Inflammatory macrophage (primary cell): ENCODE results near the gene SEMA3E.

Experiments used
- DNase-seq, 2 donors: peaks; one replicate each; pipeline ENCODE4 v3.0.0-alpha.2; 2020 to 2022

Gene SEMA3E

DNA sequence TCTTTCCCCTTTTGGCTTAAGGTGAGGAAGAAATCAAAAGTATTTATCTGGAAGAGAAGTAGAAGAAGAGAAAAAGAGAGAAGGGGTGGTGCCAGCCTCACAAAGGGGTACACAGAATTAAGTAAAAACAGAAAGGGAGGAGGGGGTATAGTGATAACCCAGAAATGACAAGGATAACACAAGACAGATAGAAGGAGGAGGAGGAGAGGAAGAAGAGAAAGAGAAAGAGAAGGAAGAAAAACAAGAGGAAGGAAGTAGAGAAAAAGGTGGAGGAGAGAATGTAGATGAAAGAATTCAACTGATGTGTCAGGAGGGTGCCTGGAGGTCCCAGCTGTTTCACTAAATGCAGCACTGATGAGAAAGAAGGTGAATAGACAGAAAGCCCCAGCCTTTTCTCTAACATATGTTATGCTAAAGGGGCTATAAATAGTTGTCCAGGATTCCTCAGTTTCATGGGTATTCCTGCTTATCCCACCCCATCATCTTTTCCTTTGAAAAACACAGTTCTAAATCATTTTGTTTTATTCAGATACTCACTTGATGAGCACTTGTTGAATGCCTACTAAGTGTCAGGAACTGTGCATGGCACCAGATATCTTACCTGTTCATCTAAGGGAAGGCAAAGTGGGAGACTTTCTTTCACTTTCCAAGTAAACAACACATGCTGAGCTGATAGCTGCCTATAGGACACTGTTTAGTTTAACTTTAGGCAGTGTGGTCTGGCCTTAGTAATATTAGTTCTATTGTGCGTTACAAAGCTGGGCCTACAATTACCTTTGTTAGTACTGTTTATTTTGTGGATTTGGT, 8.0 kb downstream of the SEMA3E start:
- no peak for DNase-seq

DNA sequence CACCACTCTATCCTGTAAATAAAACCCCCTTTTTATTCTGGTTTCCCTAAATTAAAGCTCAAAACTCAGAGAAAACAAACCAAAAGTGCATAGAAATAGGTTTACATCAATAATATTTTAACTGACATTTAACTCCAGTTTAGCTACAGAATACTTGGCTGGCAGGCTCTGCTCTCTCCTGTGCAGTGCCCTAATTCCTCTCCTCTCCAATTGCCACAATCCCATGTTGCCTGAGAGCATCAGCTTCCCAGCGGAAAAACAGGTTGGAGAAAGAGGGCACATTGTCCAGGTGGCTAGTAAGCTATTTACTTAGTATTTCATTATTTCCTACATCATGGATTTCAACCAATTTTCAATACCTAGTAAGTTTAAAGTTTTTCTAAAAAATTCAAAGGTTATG, 8.7 kb downstream of the SEMA3E start:
- DNase-seq = no peak

DNA sequence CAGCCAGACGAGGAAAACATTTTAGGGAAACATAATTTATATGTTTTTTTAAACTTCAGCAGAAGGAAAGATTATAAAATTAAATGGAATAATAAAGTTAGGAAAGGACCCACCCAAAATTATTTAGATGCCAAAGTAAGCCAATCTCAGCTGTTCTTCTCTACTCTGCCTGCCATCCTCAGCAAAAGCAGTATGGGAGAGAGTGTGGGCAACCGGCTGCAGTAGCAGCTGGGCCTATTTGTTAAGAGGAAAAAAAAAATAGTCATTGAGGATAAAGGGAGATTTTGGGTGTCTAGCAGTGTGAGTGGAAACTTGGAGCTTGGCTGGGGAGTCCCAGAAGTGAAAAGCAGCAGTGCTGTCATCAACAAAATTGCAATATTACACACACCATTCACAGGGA, 15.4 kb downstream of the SEMA3E start:
- no peak for DNase-seq

DNA sequence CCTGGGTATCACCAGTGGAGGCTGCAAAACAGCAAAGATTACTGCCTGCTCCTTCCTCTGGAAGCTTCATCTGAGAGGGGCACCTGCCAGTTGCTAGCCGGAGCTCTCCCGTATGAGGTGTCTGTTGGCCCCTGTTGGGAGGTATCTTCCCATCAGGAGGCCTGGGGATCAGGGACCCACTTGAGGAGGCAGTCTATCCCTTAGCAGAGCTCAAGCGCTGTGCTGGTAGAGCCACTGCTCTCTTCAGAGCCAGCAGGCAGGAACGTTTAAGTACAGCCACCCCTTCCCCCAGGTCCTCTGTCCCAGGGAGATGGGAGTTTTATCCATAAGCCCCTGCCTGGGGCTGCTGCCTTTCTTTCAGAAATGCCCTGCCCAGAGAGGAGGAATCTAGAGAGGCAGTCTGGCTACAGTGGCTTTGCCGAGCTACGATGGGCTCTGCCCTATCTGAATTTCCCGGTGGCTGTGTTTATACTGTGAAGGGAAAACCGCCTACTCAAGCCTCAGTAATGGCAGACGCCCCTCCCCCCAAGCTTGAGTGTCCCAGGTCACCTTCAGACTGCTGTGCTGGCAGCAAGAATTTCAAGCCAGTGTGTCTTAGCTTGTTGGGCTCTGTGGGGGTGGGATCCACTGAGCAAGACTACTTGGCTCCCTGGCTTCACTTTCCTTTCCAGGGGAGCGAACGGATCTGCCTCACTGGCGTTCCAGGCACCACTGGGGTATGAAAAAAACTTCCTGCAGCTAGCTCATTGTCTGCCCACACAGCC, 19.6 kb downstream of the SEMA3E start:
- DNase-seq = no peak

DNA sequence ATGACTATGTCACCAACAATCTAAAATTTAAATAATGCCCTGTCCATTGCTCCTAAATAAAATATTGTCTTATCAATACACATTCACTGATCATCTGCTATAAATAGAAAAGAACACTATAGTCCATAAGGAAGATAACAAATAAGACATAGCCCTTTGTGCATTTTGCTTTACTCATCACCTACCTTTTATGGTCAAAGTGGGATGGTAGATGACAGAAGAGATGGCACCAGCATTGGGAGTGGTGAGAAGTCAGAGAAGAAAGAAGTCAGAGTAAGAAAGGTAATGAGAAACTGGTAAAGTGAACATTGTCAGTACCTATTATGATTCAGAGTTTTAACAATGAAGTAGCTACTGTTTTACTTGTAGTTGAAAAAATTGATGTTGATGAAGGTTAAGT, 31.1 kb downstream of the SEMA3E start:
- no peak for DNase-seq

DNA sequence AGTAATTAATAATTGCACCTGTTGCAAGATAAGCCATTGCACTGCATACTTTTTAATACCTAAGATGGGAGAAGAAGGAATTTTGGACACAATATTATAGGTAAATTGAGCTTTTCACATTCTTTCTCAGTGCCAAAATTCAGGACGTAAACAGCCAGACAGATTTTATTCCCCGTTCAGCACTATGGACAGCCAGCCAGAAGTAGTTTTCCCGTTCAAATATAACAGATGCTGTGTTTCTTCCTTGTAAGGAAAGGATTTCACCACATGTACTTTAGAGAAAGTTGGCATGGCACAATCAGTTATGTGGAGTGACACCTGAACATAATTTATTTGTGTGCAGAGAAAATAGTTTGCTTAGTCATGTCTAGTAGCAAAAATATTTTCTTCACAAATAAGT, 34.8 kb downstream of the SEMA3E start:
- no peak for DNase-seq

DNA sequence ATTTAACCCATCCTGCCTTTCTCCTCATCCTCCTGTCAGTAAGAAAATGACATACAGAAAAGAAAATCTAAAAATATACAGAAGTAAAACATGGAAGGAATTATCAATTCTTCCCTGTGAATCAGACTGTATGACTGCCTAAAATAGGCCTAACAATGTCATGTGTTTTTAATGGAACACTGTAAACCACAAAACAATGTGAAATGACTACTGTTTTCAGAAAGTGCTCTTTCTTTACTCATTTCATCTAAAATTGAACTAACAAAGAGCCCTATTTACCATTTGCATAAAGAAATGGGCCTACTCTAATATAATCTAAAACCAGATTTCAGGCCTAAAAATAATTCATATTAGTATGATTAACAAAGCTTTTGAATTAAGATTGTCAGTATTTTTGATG, 35.7 kb downstream of the SEMA3E start:
- no peak for DNase-seq

DNA sequence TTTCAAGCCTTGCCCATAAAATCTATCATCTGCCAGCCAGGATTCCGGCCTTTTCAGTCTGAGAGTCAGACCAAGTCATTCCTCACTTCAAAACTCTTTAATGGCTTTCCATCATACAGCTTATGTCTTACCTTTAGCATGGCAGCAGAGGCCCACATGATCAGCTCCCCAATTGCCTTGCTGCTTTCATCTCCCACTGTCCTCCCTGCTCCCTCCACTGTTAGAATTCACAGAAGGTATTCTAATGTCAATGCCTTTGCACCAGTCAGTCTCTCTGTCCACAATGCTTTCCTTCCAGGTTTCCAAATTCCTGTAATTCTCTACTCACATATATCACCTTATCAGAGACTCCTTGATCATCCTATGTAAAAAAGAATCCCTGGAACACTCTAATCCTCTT, 37.2 kb downstream of the SEMA3E start:
- no peak for DNase-seq

DNA sequence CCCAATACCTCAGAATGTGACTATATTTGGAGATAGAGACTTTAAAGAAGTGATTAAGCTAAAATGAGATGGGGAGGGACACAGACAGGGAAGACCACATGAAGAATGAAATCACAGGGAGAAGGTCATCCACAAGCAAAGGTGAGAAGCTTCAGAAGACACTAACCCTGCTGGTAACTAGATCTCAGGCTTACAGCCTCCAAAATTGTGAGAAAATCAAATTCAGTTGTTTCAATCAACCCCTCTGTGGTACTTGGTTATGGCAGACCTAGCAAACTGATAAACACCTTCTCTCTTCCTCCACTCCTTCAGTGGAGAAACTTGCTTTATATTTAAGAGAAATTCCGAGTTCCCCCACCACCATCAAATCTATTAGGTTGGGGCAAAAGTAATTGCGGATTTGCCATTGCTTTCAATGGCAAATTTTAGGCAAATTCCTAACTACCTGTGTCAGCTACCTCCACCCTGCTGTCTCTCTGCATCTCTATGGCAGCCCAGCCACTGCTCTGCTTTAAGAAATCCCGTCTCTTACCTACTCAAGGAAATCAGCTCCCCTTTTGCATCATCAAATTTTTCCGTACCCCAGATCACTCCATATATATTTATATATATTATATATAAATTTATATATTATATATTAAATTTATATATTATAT, 38.2 kb downstream of the SEMA3E start:
- DNase-seq = no peak

DNA sequence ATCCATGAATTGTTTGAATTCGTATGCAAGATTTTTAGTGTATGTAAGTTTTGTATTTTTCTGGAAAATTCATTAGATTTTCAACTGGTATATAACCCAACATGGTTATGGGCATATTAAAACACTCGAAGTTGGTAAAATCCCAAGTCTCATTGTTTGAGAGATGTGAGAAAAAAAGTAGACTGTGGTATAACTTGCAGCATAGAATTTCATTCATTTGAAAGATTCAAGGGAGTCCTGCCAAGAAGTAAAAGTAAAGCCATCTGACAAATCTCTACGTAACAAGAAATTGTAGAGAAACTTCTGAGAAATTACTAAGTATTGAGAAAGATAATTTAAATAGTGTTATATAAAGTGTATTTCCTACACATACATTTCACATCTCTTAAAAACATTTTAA, 40.2 kb downstream of the SEMA3E start:
- no peak for DNase-seq

DNA sequence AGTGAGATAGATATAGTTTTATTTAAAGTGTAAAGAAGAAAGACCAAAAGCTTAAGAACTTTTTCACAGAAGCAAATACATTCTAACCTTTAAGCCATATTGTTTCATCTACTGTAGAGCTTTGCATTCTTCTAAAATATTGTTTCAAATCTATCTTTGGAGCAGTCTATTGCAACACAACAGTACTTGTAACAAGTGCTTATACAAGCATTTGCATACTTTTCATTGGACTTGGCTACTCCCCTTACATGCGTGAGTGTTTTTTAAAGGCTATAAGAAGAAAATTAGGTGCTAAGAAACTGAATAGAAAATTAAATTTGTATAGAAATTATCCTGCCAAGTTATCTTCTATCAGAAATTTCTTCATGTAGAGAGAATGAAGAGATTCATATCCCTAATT, 45.3 kb downstream of the SEMA3E start:
- DNase-seq = no peak

DNA sequence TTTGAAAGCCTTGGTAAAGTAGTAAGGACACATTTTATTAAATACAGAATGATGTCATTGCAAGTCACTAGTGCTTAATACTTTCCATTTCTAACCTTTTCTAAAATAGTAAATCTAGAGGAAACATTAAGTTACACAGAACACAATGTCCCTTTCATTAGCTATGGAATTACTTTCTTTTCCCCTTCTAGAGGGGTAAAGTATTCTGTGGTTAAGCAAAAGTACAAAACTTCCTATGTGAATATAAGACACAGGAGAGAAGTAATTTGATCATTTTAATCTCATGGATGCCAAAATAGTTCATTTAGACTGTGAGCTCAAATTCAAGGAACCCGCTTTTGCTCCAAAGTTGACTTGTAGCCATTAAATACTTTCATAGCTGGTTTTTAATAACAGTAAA, 49.8 kb downstream of the SEMA3E start:
- DNase-seq = no peak

DNA sequence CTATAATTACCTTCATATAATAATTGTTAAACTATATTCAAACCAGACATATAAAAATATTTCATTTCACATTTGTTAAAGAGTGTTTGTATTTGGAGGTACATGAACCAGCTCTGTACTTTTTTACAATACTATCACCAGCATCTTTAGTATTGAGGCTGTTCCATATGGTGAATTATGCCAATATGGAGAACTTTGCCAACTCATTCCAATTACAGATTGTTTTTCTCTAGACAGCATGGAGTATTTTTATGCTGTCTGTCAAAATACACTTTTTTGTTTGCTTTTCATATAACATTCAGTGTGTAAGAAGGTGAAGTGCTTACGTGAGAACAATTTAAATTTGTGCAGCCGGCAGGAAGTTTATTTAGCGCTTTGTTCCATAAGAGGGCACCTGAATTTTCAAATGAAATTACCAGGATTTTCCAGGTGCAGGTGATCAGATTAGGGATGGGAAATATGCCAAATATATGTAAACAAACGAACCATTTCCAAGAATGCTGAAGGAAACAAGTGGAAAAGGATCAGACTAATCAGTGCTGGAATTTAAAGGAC, 54.9 kb downstream of the SEMA3E start:
- DNase-seq = no peak

DNA sequence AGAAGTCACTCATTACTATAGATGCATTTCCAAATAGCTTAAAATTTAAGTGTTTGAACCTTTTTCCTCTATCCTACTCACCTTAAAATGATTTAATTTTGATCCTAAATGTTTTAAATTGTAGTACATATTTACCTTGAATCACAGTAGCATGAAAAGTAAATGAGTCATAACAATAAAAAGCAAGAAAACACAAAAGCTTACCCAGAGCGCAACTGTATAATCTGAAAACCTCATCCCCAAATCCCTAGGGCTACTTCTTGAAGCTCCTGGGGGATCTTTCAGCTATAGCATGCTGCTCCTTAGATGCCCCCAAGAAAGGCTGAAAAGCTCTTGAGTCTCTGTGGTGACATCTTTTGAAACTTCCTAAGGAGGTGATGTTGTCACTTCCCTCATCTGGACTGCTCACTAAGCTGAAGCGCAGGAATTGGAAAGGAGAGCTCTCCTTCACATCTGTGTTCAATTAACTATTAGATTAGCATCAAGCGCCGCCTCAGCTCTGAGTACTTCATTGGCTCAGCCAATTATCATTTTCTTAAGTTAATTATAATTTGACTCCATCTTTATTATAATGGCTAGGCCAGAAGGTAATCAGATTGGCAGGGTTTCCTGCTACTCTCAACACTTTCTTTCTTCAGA, 60.2 kb downstream of the SEMA3E start:
- no peak for DNase-seq

DNA sequence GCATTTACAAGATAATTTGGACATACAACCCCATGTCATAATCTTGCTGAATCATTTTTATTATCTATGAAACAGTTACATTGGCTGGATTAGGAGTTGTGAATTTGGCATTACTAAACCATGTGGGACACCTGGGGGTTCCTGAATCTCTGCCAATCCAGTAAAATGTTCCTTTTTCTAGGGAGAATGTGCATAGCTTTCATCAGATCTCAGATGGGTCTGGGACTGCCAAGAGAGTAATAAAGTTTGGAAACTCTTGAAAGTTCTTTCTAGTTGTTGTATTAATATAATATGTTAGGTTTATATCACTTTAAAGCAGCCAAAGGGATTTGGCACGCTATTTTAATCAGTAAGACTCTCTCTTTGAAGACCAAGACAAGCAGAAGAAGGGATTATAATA, 62.7 kb downstream of the SEMA3E start:
- DNase-seq = no peak

DNA sequence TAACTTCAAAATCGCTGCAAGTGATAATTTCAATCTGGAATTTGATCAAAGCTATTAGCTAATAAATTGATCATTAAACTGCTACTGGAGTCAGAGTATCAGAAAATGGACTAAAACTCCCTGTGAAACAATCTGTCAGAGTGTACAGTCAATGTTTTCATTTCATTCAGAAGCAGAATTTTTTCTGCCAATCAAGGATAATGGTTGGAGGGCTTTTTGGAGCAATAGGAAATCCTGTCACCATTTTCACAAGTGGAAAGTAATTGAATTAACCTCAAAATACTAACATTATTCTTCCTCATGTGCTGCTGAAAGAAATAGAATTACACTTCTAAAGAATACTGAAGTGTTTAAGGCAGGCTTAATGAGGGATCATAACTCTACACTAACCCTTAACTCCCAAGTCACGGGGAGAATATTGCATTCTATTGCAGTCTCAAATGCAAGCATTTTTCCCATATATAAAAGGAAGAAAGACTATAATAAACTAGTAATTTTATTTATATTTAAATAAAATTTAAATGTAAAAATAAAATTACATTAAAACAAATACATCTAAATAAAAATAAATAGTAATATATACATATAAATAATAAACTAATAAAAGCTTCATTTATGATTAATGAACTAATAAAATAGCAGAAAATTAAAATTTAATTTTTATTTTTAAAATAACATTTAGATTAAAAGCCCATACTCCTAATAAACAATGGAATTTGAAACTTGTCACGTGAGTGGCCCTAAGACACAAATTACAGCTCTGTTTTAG, 67.1 kb downstream of the SEMA3E start:
- DNase-seq = no peak

DNA sequence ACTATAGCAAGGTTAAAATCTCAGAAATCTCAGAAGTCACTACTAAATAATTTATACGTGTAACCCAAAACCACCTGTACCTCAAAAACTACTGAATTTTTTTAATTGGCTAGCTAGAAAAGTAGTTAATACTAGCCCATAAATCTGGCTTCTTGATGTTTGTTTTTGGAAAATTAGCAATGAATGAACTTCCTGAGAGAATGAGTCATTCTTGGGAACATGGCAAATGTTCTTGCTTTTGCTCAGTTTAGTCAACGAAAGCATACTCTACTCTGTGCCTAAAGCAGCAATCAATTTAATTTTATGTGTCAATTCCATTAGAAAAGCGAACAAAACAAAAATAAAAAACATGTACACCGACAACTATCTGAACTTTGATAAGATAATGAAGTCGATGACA, 69.2 kb downstream of the SEMA3E start:
- DNase-seq = no peak

DNA sequence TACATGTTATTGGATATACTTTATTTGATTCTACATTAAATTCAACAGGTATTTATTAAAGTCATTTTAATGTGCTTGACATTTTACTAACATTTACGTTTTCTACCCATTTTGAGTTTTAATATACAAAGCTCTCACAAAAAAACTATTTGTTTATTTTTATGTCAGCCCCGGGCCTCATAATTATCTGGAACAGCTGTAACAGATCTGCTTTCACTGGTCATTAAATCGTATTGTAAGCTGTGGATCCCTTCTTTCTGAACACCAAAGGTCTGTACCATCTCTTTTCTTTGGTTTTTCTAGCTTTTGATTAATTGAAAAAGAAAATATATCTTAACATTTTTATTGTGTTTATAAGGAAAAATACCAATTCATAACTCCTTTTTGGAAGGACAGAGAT, 73.5 kb downstream of the SEMA3E start:
- no peak for DNase-seq

DNA sequence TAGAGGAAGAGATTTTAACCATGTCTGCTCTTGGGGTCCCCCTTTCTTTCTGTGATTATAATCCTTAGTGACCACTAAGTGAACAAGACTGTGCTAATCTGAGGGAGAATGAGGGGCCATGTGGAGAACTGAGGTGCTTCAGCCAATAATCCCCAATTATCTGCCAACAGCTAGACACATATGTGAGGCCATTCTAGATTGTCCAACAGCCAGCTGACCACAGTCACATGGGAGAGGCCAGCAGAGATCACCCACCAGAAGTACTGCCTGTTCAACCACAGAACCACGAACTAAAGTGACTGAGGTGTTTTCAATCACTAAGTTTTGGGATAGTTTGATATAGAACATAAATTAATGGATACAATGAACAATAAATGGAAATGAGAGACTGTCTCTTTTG, 74.3 kb downstream of the SEMA3E start:
- DNase-seq = no peak

DNA sequence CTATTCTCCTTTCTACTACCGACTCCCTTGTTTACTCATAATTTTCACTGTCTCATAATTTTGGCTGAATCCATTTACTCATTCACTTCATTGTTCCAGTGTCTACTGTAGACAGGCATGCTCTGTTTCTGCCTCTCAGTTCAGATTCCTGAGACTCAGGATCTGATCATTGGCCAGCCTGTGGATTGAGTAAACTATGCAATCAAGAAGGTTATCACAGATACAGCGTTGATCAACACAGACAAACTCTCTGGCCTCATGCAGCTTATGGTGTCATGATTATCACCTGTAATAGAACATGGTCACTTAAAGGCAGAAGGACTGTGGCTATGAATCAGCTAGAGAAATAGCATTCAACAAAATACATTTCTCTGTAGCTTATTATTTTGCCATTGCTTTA, 86.0 kb downstream of the SEMA3E start:
- no peak for DNase-seq

DNA sequence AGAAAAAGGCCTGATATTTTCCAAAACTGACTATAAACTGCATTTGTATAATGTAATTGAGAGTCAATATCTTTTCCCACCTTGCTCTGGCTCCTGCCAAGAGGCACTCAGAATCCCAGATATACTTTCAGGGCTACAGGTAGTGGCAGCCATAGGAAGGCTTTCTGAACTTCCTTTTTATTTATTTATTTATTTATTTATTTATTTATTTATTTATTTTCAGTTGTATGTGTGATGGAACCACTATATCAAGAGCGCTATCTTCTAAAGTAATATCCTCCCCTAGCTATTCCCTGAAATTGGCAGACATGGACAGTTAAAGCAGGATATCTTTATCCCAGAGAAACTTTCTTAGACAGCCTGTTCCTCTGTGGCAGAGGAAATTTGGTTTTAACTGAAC, 86.7 kb downstream of the SEMA3E start:
- DNase-seq = no peak

DNA sequence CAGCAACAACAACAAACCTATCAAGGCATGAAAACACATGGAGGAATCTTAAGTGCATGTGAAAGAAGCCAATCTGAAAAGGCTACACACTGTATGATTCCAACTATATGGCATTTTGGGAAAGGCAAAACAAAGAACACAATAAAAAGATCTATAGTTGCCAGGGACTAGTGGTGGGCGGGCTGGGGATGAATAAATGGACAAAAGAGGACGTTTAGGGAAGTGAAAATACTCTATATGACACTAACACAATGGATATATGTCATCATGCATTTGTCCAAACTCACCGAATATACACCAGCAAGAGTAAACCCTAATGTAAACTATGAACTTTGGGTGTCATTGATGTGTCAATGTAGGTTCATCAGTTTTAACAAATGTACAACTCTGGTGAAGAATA, 89.1 kb downstream of the SEMA3E start:
- DNase-seq = no peak
